Activated naive CD8-positive, alpha-beta T cell treated with anti-CD3 and anti-CD28 coated beads for 36 hours (primary cell): ENCODE results near the gene SYNGR4. TPM values are rescaled to one million over a fixed set of nuclear protein-coding genes. Genes with fewer than 3 reads are reported as not detected.
"Not testable (repeated sequence)": the region's sequence is repeated elsewhere in the genome, so short reads cannot be mapped to it uniquely, and the experiment has no call there.

Source experiments
- DNase-seq: peaks from one replicate; pipeline ENCODE4 v3.0.0; 2021
- H3K27ac Mint-ChIP-seq: one replicate; pipeline ENCODE4 v1.8.0; 2022; ENCODE audit warnings: mild to moderate bottlenecking, moderate library complexity, mixed read lengths
- H3K27me3 Mint-ChIP-seq: one replicate; pipeline ENCODE4 v1.8.0; 2022; ENCODE audit warnings: mild to moderate bottlenecking, mixed read lengths
- H3K36me3 Mint-ChIP-seq: one replicate; pipeline ENCODE4 v1.8.0; 2021; ENCODE audit warnings: mild to moderate bottlenecking, mixed read lengths
- H3K4me1 Mint-ChIP-seq: one replicate; pipeline ENCODE4 v1.8.0; 2021; ENCODE audit warnings: mixed read lengths
- H3K4me3 Mint-ChIP-seq: one replicate; pipeline ENCODE4 v1.8.0; 2022; ENCODE audit warnings: mild to moderate bottlenecking, moderate library complexity, mixed read lengths
- H3K9me3 Mint-ChIP-seq: one replicate; pipeline ENCODE4 v1.8.0; 2022; ENCODE audit warnings: mixed read lengths
- total RNA-seq, 2 experiments: library from RNA; stranded (reverse); gene quantifications; one replicate each; pipeline ENCODE4 v1.2.3, GENCODE V29; 2021

SYNGR4 gene
- total RNA-seq = under 1 TPM in 1 of 2 experiments, not detected in 1; 0.31 TPM

GRCh38 chr19:48363810-48364597 is at the start of gene SYNGR4, which contains the start of gene TMEM143:
Gene SYNGR4 (plus strand): TSS chr19:48364367. CDS start chr19:48365843, 1,476 bp downstream.
Gene TMEM143 (minus strand): TSS chr19:48363940. CDS start chr19:48363920, 20 bp downstream.
- Mint-ChIP-seq H3K4me3 (peak within 1 kb of the TSS; percentile 86), H3K27me3 (peaks cover 4% of the 10 kb centered on the region), H3K4me1 (peaks cover 14% of the 10 kb centered on the region), H3K9me3 (no peaks in the 10 kb centered on the region), H3K36me3 (peaks cover 7% of the 10 kb centered on the region), H3K27ac (peak within 1 kb of the TSS; percentile 93)
- peak; percentile 99 for DNase-seq

GRCh38 chr19:48315712-48316111 is 48.5 kb upstream of the SYNGR4 start:
- Mint-ChIP-seq H3K4me3 (no peak overlapping the region), H3K36me3 (no peaks in the 10 kb centered on the region), H3K27me3 (no peaks in the 10 kb centered on the region), H3K9me3 (no peaks in the 10 kb centered on the region), H3K27ac (no peak overlapping the region), H3K4me1 (peaks cover 9% of the 10 kb centered on the region)
- no peak for DNase-seq

- not testable (repeated sequence) for H3K27me3 Mint-ChIP-seq, H3K36me3 Mint-ChIP-seq, H3K4me3 Mint-ChIP-seq, H3K9me3 Mint-ChIP-seq, H3K27ac Mint-ChIP-seq, DNase-seq
- peaks cover 22% of the 10 kb centered on the region for H3K4me1 Mint-ChIP-seq
Measured at GRCh38 chr19:48317708-48317960, 46.5 kb upstream of the SYNGR4 start.

GRCh38 chr19:48318286-48318987 is 45.7 kb upstream of the SYNGR4 start:
- no peak for DNase-seq
- peaks cover 30% of the 10 kb centered on the region for H3K4me1 Mint-ChIP-seq
- H3K4me3 Mint-ChIP-seq = no peak overlapping the region

GRCh38 chr19:48319647-48320541 is 44.3 kb upstream of the SYNGR4 start:
- Mint-ChIP-seq H3K4me1 (peaks cover 40% of the 10 kb centered on the region), H3K27ac (no peak overlapping the region), H3K27me3 (no peaks in the 10 kb centered on the region), H3K36me3 (no peaks in the 10 kb centered on the region), H3K9me3 (no peaks in the 10 kb centered on the region), H3K4me3 (no peak overlapping the region)
- peak; percentile 73 for DNase-seq

More at GRCh38 chr19:48318286-48318987, 45.7 kb upstream of the SYNGR4 start:
- H3K9me3 Mint-ChIP-seq = no peaks in the 10 kb centered on the region
- H3K36me3 Mint-ChIP-seq = no peaks in the 10 kb centered on the region
- no peak overlapping the region for H3K27ac Mint-ChIP-seq
- no peaks in the 10 kb centered on the region for H3K27me3 Mint-ChIP-seq

GRCh38 chr19:48321372-48321621 is 42.9 kb upstream of the SYNGR4 start:
- Mint-ChIP-seq H3K4me3 (peak overlapping the region; percentile 92), H3K4me1 (peaks cover 47% of the 10 kb centered on the region), H3K27ac (peak overlapping the region; percentile 99), H3K9me3 (no peaks in the 10 kb centered on the region), H3K27me3 (no peaks in the 10 kb centered on the region), H3K36me3 (peaks cover 12% of the 10 kb centered on the region)
- DNase-seq = peak; percentile 96

GRCh38 chr19:48321622-48322591 is 42.3 kb upstream of the SYNGR4 start:
- H3K4me1 Mint-ChIP-seq = peaks cover 52% of the 10 kb centered on the region
- H3K9me3 Mint-ChIP-seq = no peaks in the 10 kb centered on the region

GRCh38 chr19:48325265-48325910 is 38.8 kb upstream of the SYNGR4 start, which contains the start of gene EMP3:
Gene EMP3 (plus strand): TSS chr19:48325552. CDS start chr19:48326845, 1,293 bp downstream.
- Mint-ChIP-seq H3K27ac (peak within 1 kb of the TSS; percentile 92), H3K36me3 (peaks cover 45% of the 10 kb centered on the region), H3K4me3 (peak within 1 kb of the TSS; percentile 88), H3K27me3 (no peaks in the 10 kb centered on the region), H3K9me3 (no peaks in the 10 kb centered on the region), H3K4me1 (peaks cover 61% of the 10 kb centered on the region)
- DNase-seq = peak; percentile 87

More at GRCh38 chr19:48321622-48322591, 42.3 kb upstream of the SYNGR4 start:
- Mint-ChIP-seq H3K4me3 (peak overlapping the region; percentile 92), H3K27me3 (no peaks in the 10 kb centered on the region), H3K27ac (peak overlapping the region; percentile 99), H3K36me3 (peaks cover 17% of the 10 kb centered on the region)
- DNase-seq = peak; percentile 99

GRCh38 chr19:48329167-48329891 is 34.8 kb upstream of the SYNGR4 start:
- DNase-seq = peak; percentile 52
- peak overlapping the region; percentile 81 for H3K4me3 Mint-ChIP-seq
- peaks cover 60% of the 10 kb centered on the region for H3K4me1 Mint-ChIP-seq
- H3K9me3 Mint-ChIP-seq = no peaks in the 10 kb centered on the region
- peak overlapping the region; percentile 80 for H3K27ac Mint-ChIP-seq
- no peaks in the 10 kb centered on the region for H3K27me3 Mint-ChIP-seq
- H3K36me3 Mint-ChIP-seq = peaks cover 52% of the 10 kb centered on the region

- no peaks in the 10 kb centered on the region for H3K27me3 Mint-ChIP-seq
- peak overlapping the region; percentile 80 for H3K27ac Mint-ChIP-seq
- H3K4me3 Mint-ChIP-seq = peak overlapping the region; percentile 81
- no peaks in the 10 kb centered on the region for H3K9me3 Mint-ChIP-seq
- peaks cover 50% of the 10 kb centered on the region for H3K36me3 Mint-ChIP-seq
- H3K4me1 Mint-ChIP-seq = peaks cover 59% of the 10 kb centered on the region
- DNase-seq = peak; percentile 86
Measured at GRCh38 chr19:48330012-48330681, 34.0 kb upstream of the SYNGR4 start.

GRCh38 chr19:48332351-48332661 is 31.9 kb upstream of the SYNGR4 start:
- DNase-seq = no peak
- Mint-ChIP-seq H3K27me3 (no peaks in the 10 kb centered on the region), H3K4me3 (peak overlapping the region; percentile 81), H3K4me1 (peaks cover 47% of the 10 kb centered on the region), H3K27ac (peak overlapping the region; percentile 90), H3K36me3 (peaks cover 32% of the 10 kb centered on the region), H3K9me3 (no peaks in the 10 kb centered on the region)

GRCh38 chr19:48332662-48333466 is 31.3 kb upstream of the SYNGR4 start:
- peaks cover 26% of the 10 kb centered on the region for H3K36me3 Mint-ChIP-seq
- peak overlapping the region; percentile 90 for H3K27ac Mint-ChIP-seq
- H3K4me1 Mint-ChIP-seq = peaks cover 46% of the 10 kb centered on the region
- DNase-seq = peak; percentile 92
- H3K4me3 Mint-ChIP-seq = peak overlapping the region; percentile 81
- no peaks in the 10 kb centered on the region for H3K27me3 Mint-ChIP-seq
- H3K9me3 Mint-ChIP-seq = no peaks in the 10 kb centered on the region
